ENCODE measurements around the gene PIGC. TPM values are rescaled to one million over a fixed set of nuclear protein-coding genes. Genes with fewer than 3 reads are reported as not detected.

The PIGC gene
- total RNA-seq, 1 experiment from 2014 or later, result 17.5 TPM

GRCh38 chr1:172411791-172412338, 32.0 kb downstream of the PIGC start:
- Mint-ChIP-seq H3K27me3 (ENCODE audit: low read depth) (no peaks in the 10 kb centered on the region), H3K4me1 (0 out of 4 replicates have a peak, but pooled peaks cover 0 to under 1% of the 10 kb centered on the region in 2 experiments), H3K36me3 (ENCODE audit: insufficient read depth in 1 of 3, low read depth in 3 of 3) (no peaks in the 10 kb centered on the region), H3K4me3 (no peak overlapping the region), H3K9me3 (no peaks in the 10 kb centered on the region), H3K27ac (no peak overlapping the region; a peak in 1 of 7 replicates)
- H4K20me1 ChIP-seq (ENCODE audit: control insufficient read depth, insufficient read depth, insufficient read length), result no peaks in the 10 kb centered on the region
- no CpG with 5 or more reads among the region's 2 CpGs for WGBS (ENCODE audit: extremely low coverage, insufficient read length, low lambda C conversion rate)
- H3K23ac ChIP-seq (ENCODE audit: insufficient read length, low read depth, low read length), result no peak overlapping the region
- no peak overlapping the region for H3K14ac ChIP-seq (ENCODE audit: insufficient read depth, low read length)
- no peak overlapping the region for H3T11ph ChIP-seq (ENCODE audit: low read length)
- no peaks in the 10 kb centered on the region for H3K27me3 ChIP-seq (ENCODE audit: insufficient read depth, low read length)
- H4K91ac ChIP-seq (ENCODE audit: insufficient read length, low read depth, low read length), result no peak overlapping the region
- H2BK12ac ChIP-seq (ENCODE audit: insufficient read length, low read depth, low read length), result no peak overlapping the region
- H3K9me3 ChIP-seq (ENCODE audit: control insufficient read depth, low read depth, low read length), result no peaks in the 10 kb centered on the region
- no peaks in the 10 kb centered on the region for H3K4me1 ChIP-seq (ENCODE audit: insufficient read depth, low read length)
- H3K79me1 ChIP-seq (ENCODE audit: insufficient read depth, low read depth, low read length, poor library complexity, severe bottlenecking), result no peaks in the 10 kb centered on the region
- no peak overlapping the region for H4K8ac ChIP-seq (replicated peaks; ENCODE audit: insufficient read length, low read depth, low read length)
- no peak overlapping the region for H2AK5ac ChIP-seq (ENCODE audit: insufficient read length, low read length)
- H2BK20ac ChIP-seq (ENCODE audit: low read depth, low read length, poor library complexity, severe bottlenecking), result no peak overlapping the region
- DNase-seq, result no peak
- no peak for TF ChIP-seq CTCF (conservative IDR thresholded peaks at IDR 0.05)
- H3K27ac ChIP-seq (ENCODE audit: insufficient read length, low read depth, low read length), result no peak overlapping the region
- no peak overlapping the region for H4K5ac ChIP-seq (ENCODE audit: insufficient read length, low read depth, low read length)
- no peak overlapping the region for H3K56ac ChIP-seq (ENCODE audit: insufficient read length, low read depth, low read length)
- H2BK15ac ChIP-seq (ENCODE audit: low read depth, low read length), result no peak overlapping the region
- H2BK5ac ChIP-seq (ENCODE audit: insufficient read length, low read length), result no peak overlapping the region
- no peaks in the 10 kb centered on the region for H3K23me2 ChIP-seq (ENCODE audit: insufficient read length, low read depth, low read length, poor library complexity, severe bottlenecking)
- H2BK120ac ChIP-seq (ENCODE audit: low read depth, low read length, poor library complexity, severe bottlenecking), result no peak overlapping the region
- no peak overlapping the region for H3K18ac ChIP-seq (ENCODE audit: insufficient read length, low read depth, low read length)
- H2AFZ ChIP-seq (ENCODE audit: low read length), result no peak overlapping the region
- no peak overlapping the region for H3K4me2 ChIP-seq (ENCODE audit: insufficient read depth, insufficient read length, low read length)
- H3K79me2 ChIP-seq (ENCODE audit: insufficient read depth, low read length), result no peaks in the 10 kb centered on the region
- no peak overlapping the region for H3K4ac ChIP-seq (ENCODE audit: low read depth, low read length)
- H3K9ac ChIP-seq (ENCODE audit: extremely low read depth, insufficient read length, low read length), result no peak overlapping the region

All from H9 (cell line).